Sigmoid colon (tissue), 7 donors: ENCODE measurements around the gene MRPS14. TPM values are rescaled to one million over a fixed set of nuclear protein-coding genes. Genes with fewer than 3 reads are reported as not detected.
"Not testable (repeated sequence)": the region's sequence is repeated elsewhere in the genome, so short reads cannot be mapped to it uniquely, and the experiment has no call there.

Experiments
- DNase-seq: peaks from one replicate; pipeline ENCODE4 v3.0.0-alpha.2; 2019
- H3K27ac ChIP-seq, 4 donors: fragments of 200-600 bp; sonication (generic); one replicate each; pipeline ENCODE4 v1.5.1; 2016 to 2019; ENCODE audit warnings: mild to moderate bottlenecking in 1 of 4
- H3K27me3 ChIP-seq, 3 donors: fragments of 200-600 bp; sonication (generic); one replicate each; pipeline ENCODE4 v1.5.1; 2019; ENCODE audit warnings: mild to moderate bottlenecking in 1 of 3
- H3K36me3 ChIP-seq, 4 donors: fragments of 200-600 bp; sonication (generic); one replicate each; pipeline ENCODE4 v1.5.1; 2016 to 2019
- H3K4me1 ChIP-seq, 4 donors: fragments of 200-600 bp; sonication (generic); one replicate each; pipeline ENCODE4 v1.5.1; 2017 to 2019
- H3K4me3 ChIP-seq, 4 donors: fragments of 200-600 bp; sonication (generic); one replicate each; pipeline ENCODE4 v1.5.1; 2017 to 2019; ENCODE audit warnings: mild to moderate bottlenecking in 2 of 4, moderate library complexity in 1 of 4
- H3K9me3 ChIP-seq, 4 donors: fragments of 200-600 bp in 3 of 4; sonication (generic) in 3 of 4; one replicate each; pipeline versions ENCODE4 v1.5.1 to v1.6.1; 2013 to 2019
- EP300 ChIP-seq, 4 donors: sonication (generic); formaldehyde crosslinking; IDR thresholded peaks; one replicate each; pipeline ENCODE4 v1.6.1; 2017; ENCODE audit warnings: antibody characterized with exemption in 4 of 4
- POLR2A ChIP-seq, 2 donors: fragments of 450-650 bp; IDR thresholded peaks; one replicate each; pipeline ENCODE4 v1.6.1; 2016; ENCODE audit warnings: antibody characterized with exemption in 2 of 2, mild to moderate bottlenecking in 2 of 2, moderate library complexity in 2 of 2
- POLR2AphosphoS5 ChIP-seq, 4 donors: sonication (generic); formaldehyde crosslinking; IDR thresholded peaks; one replicate each; pipeline ENCODE4 v1.6.1; 2017; ENCODE audit warnings: antibody characterized with exemption in 4 of 4
- WGBS, 2 donors: extraction: QIAGEN DNeasy Blood & Tissue Kit; methylation state at CpG; one replicate each; pipeline ENCODE4 v1.1.7; 2013; 5-methylcytosine and 5-hydroxymethylcytosine counted together
- intact Hi-C: fragments of 100-400 bp; cut with DNase I; formaldehyde crosslinking; loops from one replicate; pipeline ENCODE4 v1.15.1; 2023
- polyA plus RNA-seq, 3 donors: library from polyadenylated mRNA; stranded (reverse); fragments of 200-250 nt; gene quantifications; one replicate each; pipeline ENCODE4 v1.2.3, GENCODE V29; 2013
- total RNA-seq, 4 donors: library from RNA; depleted of rRNA; stranded (reverse); fragments of >200 nt; gene quantifications; one replicate each; pipeline ENCODE4 v1.1.0, GENCODE V29; 2016
- TF ChIP-seq, protein P1 (sequence below), 4 experiments: fragments of 450-650 bp in 3 of 4; fragments of 200-600 bp in 1 of 4; IDR thresholded peaks; one replicate each; pipeline ENCODE4 v1.5.1; 2016 to 2019; ENCODE audit warnings: antibody characterized with exemption in 4 of 4, mild to moderate bottlenecking in 3 of 4, moderate library complexity in 2 of 4
- donor health status: healthy with polysubstance abuse.
- donor health status: Bipolar disorder and iron deficiency.
- donor health status: healthy.

Gene MRPS14
- total and polyA plus RNA-seq, 7 donors = 17.5 to 36.0 (median 27.8) TPM

DNA sequence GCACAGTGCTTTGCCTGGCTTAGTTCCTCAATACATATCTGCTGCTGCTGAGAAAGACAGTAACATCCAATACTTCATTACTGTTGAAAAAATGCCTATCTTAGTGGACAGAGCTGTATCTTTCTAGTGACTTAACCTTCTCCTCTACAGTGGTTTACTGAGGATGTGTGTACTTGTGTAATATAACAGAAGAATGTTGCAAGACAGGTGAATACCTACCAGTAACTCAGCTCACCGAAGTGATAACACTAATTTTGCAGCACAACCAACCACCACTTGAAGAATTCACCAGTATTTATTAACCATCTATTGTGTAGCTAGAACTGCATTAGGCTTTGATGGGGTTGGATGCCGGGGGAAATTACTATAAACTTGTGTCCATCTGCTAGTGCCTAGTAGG lies 27.8 kb upstream of the MRPS14 start:
- intact Hi-C loops = no loop called here
- no peaks in the 10 kb centered on the region for H3K36me3 ChIP-seq
- H3K4me3 ChIP-seq = no peak overlapping the region
- TF ChIP-seq POLR2AphosphoS5 (IDR thresholded peaks at IDR 0.05) (no peak), EP300 (IDR thresholded peaks at IDR 0.05) (no peak), POLR2A (IDR thresholded peaks at IDR 0.05) (no peak)
- TF ChIP-seq, protein P1, sequence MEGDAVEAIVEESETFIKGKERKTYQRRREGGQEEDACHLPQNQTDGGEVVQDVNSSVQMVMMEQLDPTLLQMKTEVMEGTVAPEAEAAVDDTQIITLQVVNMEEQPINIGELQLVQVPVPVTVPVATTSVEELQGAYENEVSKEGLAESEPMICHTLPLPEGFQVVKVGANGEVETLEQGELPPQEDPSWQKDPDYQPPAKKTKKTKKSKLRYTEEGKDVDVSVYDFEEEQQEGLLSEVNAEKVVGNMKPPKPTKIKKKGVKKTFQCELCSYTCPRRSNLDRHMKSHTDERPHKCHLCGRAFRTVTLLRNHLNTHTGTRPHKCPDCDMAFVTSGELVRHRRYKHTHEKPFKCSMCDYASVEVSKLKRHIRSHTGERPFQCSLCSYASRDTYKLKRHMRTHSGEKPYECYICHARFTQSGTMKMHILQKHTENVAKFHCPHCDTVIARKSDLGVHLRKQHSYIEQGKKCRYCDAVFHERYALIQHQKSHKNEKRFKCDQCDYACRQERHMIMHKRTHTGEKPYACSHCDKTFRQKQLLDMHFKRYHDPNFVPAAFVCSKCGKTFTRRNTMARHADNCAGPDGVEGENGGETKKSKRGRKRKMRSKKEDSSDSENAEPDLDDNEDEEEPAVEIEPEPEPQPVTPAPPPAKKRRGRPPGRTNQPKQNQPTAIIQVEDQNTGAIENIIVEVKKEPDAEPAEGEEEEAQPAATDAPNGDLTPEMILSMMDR (IDR thresholded peaks at IDR 0.05) = no peak
- no peaks in the 10 kb centered on the region for H3K27me3 ChIP-seq
- no peak for DNase-seq
- 84 to 90% methylated on average over 2 of the region's 2 CpGs for WGBS, 2 donors
- H3K27ac ChIP-seq = no peak overlapping the region
- H3K9me3 ChIP-seq = no peaks in the 10 kb centered on the region
- no peaks in the 10 kb centered on the region for H3K4me1 ChIP-seq

DNA sequence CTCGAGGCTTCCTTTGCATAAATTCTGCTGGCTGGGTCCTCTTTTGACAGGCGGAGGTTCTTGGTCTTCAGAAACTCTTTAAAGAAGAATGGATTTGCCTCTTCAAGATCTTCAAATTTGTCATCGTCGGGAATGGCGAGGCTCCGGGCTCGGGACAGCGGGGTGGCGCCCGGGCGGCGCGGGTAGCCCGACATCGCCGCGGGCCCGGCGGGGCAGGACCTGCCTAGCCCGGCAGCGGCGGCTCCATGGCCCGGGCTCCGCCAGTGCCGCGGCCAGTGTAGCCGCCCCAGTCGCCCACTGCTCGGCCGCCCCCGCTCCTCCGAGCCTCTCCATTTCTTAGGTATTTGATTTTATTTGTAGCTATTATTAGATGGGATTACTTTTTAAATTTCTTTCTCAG lies 22.3 kb upstream of the MRPS14 start:
- 96 to 97% methylated on average over 32 of the region's 32 CpGs for WGBS, 2 donors
- intact Hi-C loops = no loop called here

DNA sequence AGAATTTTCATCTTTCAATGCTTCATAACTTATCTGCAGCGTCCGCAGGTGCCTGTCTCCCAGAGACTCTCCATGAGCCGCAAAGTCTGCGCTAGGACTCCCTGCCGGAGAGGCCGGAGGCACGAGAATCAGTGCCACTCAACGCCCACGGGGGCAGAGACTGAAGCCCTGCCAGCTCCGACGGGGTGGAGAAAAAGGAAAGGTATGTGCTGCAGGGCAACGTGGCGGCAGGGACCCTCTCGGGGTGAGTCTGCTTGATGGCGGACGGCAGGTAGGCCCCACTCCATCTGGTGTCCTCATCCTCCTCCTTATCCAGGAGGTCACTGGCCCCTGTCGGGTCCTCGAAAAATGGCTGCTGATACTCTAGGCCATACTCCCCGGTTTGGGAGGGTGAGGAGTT lies 21.9 kb upstream of the MRPS14 start:
- intact Hi-C loops = no loop called here
- 91 to 95% methylated on average over 19 of the region's 19 CpGs for WGBS, 2 donors
- TF ChIP-seq POLR2AphosphoS5 (IDR thresholded peaks at IDR 0.05) (no peak), EP300 (IDR thresholded peaks at IDR 0.05) (no peak), POLR2A (IDR thresholded peaks at IDR 0.05) (no peak)
- TF ChIP-seq, protein P1 (IDR thresholded peaks at IDR 0.05) = no peak
- H3K27ac ChIP-seq = no peak overlapping the region
- no peaks in the 10 kb centered on the region for H3K36me3 ChIP-seq
- H3K27me3 ChIP-seq = no peaks in the 10 kb centered on the region
- H3K4me3 ChIP-seq = no peak overlapping the region
- peaks cover 0 to 9% (median 2%) of the 10 kb centered on the region in 4 donors for H3K4me1 ChIP-seq
- DNase-seq = no peak
- H3K9me3 ChIP-seq = no peaks in the 10 kb centered on the region

More for the DNA sequence above, 22.3 kb upstream of the MRPS14 start:
- H3K9me3 ChIP-seq = no peaks in the 10 kb centered on the region
- no peak overlapping the region for H3K27ac ChIP-seq
- no peaks in the 10 kb centered on the region for H3K36me3 ChIP-seq
- no peak for TF ChIP-seq POLR2AphosphoS5 (IDR thresholded peaks at IDR 0.05)
- TF ChIP-seq EP300 (IDR thresholded peaks at IDR 0.05) = no peak
- TF ChIP-seq, protein P1 (IDR thresholded peaks at IDR 0.05) = no peak
- TF ChIP-seq POLR2A (IDR thresholded peaks at IDR 0.05) = no peak
- no peak for DNase-seq
- no peak overlapping the region for H3K4me3 ChIP-seq
- peaks cover 0 to 5% (median 0%) of the 10 kb centered on the region in 4 donors for H3K4me1 ChIP-seq
- H3K27me3 ChIP-seq = no peaks in the 10 kb centered on the region

DNA sequence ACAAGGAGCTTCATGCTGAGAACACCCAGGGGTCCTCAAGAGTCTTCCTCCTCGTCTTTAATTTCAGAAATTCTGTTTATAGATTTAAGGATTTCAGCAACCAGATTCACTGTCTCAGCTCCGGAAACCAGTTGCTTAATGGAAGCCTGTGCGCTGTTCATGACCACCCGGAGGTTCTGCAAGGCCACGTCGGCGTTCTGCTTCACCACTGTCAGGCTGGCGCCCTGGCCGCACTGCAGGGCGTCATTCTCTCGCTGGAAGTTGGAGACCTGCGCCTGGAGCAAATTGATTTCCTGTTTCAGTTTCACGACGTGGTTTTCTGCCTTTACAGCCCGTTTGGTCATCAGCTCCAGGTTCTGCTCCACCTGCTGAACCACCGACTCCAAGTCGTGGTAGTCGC lies 21.4 kb upstream of the MRPS14 start:
- H3K9me3 ChIP-seq, H3K4me3 ChIP-seq, H3K27ac ChIP-seq, intact Hi-C loops, H3K36me3 ChIP-seq, DNase-seq, H3K27me3 ChIP-seq: not testable (repeated sequence)
- WGBS, 2 donors = 87% methylated on average over 18 of the region's 18 CpGs
- H3K4me1 ChIP-seq = peaks cover 0 to 12% (median 4%) of the 10 kb centered on the region in 4 donors

DNA sequence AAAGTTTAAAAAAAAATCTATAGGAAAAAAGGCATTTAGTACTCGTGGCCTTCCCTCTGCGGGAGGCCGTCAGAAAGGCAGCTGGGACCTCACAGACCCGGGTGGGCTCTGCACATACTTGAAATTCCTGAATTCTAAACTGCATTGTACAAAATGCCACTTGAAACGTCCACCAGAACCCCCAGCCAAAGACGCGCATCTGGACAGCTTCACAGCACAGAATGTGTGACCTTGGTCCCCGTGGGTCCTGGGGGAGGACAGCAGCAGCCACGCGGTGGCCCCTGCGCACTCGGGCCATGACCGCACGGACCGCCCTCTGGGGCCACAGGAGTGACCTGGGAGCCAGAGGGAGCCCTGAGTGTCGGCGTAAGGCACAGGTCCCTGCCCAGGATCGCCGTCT lies 20.6 kb upstream of the MRPS14 start:
- WGBS, 2 donors = 72 to 73% methylated on average over 19 of the region's 19 CpGs
- Histone ChIP-seq H3K36me3 (no peaks in the 10 kb centered on the region), H3K4me3 (no peak overlapping the region), H3K4me1 (peaks cover 0 to 12% (median 4%) of the 10 kb centered on the region in 4 donors), H3K9me3 (no peaks in the 10 kb centered on the region), H3K27me3 (no peaks in the 10 kb centered on the region), H3K27ac (no peak overlapping the region)
- intact Hi-C loops = no loop called here
- TF ChIP-seq POLR2AphosphoS5 (IDR thresholded peaks at IDR 0.05) = no peak
- TF ChIP-seq, protein P1 (IDR thresholded peaks at IDR 0.05) = no peak
- no peak for TF ChIP-seq EP300 (IDR thresholded peaks at IDR 0.05)
- no peak for TF ChIP-seq POLR2A (IDR thresholded peaks at IDR 0.05)
- no peak for DNase-seq
